DMS 273 (cell line): Measurements from ENCODE around the gene MLLT1.
"Not testable (repeated sequence)": the region's sequence is repeated elsewhere in the genome, so short reads cannot be mapped to it uniquely, and the experiment has no call there.

ENCODE experiments used
- DNase-seq: peaks from one replicate; lab custom pipeline; 2025; ENCODE audit not compliant: unreplicated experiment; lab: John Stamatoyannopoulos, UW

The MLLT1 gene, protein sequence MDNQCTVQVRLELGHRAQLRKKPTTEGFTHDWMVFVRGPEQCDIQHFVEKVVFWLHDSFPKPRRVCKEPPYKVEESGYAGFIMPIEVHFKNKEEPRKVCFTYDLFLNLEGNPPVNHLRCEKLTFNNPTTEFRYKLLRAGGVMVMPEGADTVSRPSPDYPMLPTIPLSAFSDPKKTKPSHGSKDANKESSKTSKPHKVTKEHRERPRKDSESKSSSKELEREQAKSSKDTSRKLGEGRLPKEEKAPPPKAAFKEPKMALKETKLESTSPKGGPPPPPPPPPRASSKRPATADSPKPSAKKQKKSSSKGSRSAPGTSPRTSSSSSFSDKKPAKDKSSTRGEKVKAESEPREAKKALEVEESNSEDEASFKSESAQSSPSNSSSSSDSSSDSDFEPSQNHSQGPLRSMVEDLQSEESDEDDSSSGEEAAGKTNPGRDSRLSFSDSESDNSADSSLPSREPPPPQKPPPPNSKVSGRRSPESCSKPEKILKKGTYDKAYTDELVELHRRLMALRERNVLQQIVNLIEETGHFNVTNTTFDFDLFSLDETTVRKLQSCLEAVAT

DNA sequence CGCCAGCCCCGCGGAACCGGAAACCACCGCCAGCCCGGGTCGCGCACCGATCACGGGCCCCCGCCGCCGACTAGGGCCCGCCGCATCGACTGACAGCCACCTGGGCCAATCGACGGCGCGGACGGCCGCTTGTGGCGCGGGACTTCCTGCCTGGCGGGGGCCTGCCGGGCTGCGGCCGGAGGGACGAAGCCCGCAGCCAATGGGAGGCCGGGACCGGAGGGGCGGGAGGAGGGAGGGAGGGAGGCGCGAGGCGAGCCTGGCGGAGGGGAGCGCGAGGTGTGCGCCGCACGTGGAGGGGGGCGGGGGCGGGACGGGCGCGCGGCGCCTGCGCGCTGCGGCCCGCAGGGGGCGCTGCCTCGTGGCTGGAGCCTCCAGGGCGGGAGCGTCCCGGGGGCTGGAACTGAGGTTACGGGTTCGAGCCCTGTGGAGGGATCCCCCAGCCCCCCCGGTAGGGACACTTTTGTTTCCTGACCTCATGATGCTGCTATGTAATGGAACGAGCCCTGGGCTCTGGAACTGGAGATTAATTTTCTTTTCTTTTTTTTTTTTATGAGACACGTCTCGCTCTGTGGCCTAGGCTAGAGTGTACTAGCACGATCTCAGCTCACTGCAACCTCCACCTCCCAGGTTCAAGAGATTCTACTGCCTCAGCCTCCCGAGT, at the start of gene MLLT1:
Gene MLLT1 (minus strand): TSS at position 45 of the 661 bp plus-strand sequence. CDS start 191 bp downstream, outside the sequence.
- DNase-seq, result peak; percentile 99

DNA sequence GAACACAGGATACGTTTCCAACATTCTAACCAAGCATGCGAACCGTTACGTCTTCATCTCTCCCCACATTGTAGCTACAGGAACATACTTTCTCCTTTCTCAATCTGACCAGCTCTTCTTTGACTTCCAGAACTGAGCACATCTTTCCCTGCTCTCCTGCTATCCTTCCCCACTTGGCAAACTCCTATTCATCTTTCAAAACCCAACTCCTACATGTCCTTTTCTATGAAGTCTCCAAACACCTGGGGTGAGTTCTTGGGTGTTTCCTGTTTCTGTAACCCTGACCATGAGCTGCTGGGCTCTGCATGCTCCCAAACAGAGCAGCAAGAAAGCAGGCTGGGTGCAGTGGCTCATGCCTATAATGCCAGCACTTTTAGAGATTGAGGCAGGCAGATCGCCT, 47.0 kb upstream of the MLLT1 start:
- no peak for DNase-seq

DNA sequence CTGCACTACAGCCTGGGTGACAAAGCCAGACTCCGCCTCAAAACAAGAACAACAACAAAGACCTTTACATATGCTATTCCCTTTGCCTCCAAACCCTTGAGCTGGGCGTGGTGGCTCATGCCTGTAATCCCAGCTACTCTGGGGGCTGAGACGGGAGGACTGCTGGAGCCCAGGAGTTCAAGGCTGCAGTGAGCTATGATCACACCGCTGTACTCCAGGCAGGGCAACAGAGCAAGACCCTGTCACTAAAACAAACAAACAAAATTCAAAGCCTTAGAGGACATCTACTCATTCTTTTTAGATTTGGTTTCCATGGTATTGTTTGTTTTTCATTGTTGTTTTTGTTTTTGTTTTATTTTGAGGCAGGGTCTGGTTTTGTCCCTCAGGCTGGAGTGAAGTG, 45.8 kb upstream of the MLLT1 start:
- no peak for DNase-seq

DNA sequence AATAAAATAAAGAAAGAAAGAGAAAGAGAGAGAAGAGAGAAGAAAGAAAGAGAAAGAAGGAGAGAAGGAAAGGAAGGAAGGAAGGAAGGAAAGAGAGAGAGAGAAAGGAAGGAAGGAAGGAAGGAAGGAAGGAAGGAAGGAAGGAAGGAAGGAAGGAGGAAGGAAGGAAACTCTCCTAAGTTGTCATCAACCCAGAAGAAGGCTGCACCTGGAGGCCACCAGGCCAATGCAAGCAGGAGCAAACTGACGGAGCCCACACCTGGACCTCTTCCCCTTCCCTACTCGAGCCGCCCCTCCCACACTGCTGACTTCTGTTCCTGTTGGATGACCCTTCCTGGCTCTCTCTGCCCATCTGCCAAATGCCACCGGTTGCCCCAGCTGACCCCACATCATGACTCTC, 45.0 kb upstream of the MLLT1 start:
- DNase-seq, result no peak

DNA sequence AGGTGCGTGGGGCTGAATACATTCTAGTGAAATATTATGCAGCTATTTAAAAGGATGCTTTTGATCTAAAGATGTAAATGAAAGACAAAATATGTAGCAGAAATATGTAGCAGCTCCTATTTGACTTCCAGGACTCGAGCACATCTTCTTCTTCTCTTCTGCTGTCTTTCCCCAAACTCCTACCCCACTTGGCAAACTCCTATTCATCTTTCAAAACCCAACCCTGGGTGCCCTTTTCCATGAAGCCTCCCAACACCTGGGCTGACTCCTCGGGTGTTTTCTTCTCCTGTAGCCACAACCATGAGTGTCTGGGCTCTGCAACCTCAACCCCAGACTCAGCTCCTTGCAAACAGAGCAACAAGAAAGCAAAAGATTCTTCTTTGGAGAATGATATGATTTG, 42.5 kb upstream of the MLLT1 start:
- DNase-seq, result no peak

DNA sequence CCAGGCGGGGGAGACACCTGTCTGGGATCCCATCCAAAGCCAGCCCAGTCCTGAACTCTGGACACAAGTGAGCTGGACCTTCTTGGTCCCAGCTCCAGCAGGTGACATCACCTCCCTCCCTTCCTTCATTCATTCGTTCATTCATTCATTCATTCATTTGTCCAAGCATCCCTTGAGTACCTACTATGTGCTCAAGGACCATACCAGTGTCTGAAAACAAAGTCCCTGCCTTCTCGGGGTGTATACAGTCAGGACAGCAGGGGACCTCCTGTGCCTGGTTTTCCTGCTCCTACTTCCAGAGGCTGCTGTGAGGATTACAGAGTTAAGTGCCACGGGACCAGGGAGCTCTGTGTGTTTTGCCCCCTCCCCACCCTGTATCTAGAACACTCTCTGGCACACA, 39.6 kb upstream of the MLLT1 start:
- DNase-seq, result no peak

DNA sequence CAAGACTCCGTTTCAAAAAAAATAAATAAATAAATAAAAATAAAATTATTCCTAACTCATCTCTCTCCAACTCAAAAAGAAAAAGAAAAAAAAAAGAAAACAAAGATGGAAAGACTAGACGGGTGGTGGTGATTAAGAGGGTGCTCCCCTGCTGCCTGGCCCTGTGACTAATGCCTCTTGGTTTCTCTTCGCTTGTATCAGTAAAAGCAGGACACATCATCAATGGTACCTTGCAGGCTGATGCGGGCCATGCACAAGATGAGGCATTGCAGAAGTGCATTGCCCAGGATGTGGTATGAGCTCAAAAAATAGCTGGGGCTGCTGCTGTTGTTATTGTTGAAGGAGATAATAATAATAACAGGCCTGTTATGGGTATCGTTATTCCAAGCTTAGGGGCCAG, 39.0 kb upstream of the MLLT1 start:
- no peak for DNase-seq

DNA sequence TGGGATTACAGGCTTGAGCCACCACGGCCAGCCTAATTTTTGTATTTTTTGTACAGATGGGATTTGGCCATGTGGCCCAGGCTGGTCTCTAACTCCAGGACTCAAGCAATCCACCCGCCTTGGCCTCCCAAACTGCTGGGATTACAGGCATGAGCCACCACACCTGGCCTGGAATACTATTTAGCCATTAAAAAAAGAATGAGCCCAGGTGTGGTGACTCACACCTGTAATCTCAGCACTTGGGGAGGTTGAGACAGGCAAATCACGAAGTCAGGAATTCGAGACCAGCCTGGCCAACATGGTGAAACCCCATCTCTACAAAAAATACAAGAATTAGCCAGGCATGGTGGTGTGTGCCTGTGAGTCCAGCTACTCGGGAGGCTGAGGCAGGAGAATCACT, 35.9 kb upstream of the MLLT1 start:
- DNase-seq, result not testable (repeated sequence)

DNA sequence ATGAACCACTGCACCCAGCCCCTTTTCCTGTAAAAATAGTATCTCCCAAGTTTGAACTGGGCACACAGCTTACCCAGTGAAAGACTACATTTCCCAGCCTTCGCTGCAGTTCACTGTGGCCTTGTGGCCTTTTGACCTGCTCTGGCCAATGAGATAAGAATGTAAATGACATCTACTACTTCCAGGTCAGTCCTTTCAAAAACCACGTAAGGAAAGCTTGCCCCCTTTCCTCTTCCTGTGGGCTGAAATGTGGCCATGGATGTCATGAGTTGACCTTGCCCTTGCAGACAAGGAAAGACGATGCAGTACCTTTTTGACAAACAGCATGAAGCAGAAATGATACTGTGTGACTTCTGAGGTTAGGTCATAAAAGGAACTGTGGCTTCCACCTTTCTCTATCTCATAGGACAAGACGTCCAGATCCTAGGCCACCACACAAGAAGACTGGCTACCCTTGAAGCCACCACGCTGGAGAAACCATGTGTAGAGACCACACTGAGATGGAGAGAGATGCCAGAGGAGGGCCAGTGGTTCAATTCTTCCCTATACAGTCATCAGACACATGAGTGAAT, 33.7 kb upstream of the MLLT1 start:
- DNase-seq, result no peak

DNA sequence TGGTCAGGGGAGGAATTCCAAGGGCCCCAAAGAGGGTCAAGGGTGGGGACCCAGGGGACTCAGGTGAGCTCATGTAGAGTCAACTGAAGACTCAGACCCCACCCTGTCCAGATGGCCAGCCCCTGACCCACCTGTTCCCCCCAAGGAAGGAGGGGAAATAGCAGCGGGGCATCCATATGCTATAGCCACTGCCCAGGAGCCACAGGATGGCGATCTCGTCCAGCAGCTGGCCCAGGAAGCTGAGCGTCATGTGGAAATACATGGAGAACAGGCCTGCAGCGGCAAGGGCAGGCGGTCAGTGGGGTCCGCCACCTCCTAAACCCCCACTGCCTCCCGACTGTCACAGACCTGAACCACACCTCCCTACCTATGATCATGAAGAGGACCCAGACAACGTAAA, 32.2 kb upstream of the MLLT1 start:
- peak; percentile 37 for DNase-seq

DNA sequence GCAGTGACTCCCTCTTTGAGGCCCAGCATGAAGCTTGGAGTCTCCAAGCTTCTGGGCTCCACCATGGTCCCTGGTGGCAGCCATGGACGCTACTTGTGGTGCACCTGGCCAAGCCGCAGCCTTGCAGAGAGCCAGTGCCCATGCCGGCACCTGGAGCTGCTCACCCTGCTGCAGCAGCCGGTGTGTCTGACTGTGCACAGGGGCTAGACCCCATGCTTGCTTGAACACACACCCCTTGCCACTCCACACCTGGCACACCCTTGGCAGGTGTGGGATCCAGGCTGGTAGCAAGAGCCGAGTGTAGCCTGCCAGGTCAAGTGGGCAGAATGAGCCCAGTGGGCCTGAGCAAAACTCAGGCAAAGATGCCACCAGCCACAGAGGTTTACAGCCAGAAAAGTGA, 18.6 kb upstream of the MLLT1 start:
- no peak for DNase-seq

DNA sequence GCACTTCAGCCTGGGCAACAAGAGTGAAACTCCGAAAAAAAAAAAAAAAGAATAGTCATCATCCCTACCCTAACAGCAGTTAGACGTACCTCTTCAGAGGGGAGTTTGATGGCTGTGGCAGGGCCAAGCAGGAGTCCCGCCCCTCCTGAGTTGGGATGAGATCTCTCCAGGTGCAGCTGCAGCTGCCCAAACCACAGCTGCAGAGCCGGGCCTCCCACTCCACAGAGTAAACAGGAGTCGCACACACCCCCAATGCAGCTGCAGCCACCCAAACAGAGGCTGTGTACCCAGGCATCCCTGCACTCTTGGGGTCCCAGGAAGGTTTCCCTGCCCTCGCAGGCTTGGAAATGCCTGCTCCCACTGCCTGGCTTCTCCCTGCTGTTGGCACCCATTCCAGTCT, 17.4 kb upstream of the MLLT1 start:
- DNase-seq, result no peak

DNA sequence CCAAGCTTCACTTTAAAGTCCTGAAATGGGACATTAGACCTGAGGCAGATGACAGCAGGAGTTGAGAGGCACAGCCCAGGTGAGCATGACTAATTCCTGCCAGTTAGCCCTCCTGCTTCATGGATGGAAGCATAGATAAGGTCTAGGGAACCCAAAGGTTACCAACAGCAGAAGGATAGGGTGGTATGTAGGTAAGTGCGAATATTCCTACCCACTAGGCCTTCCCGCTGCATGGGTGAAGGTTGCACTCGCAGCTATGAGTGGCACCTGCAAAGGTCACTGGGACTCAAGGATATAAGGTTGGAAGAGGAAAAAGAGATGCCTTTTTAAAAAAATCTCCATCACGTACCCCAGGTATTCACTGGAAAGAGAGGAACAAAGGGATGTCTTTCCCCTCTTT, 12.2 kb upstream of the MLLT1 start:
- DNase-seq, result peak; percentile 36

DNA sequence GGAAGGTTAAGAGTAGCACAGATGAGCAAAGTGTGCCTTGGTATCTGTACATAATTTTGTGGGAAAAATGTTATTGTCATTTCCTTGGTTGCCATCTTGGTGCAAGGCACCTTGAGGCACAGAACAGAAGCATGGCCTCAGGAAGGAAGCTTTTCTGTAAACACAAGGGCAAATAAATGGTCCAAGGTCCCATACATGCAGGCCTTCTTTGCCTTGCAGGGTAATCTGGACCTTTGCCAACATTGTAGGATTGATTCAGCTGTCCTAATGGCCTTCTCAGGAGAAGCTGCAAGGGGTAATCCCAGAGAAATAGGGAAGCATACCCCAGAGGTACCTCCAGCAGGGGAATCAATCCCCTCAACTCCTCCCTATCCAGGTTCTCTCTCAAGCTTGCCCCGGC, 9.0 kb upstream of the MLLT1 start:
- no peak for DNase-seq

DNA sequence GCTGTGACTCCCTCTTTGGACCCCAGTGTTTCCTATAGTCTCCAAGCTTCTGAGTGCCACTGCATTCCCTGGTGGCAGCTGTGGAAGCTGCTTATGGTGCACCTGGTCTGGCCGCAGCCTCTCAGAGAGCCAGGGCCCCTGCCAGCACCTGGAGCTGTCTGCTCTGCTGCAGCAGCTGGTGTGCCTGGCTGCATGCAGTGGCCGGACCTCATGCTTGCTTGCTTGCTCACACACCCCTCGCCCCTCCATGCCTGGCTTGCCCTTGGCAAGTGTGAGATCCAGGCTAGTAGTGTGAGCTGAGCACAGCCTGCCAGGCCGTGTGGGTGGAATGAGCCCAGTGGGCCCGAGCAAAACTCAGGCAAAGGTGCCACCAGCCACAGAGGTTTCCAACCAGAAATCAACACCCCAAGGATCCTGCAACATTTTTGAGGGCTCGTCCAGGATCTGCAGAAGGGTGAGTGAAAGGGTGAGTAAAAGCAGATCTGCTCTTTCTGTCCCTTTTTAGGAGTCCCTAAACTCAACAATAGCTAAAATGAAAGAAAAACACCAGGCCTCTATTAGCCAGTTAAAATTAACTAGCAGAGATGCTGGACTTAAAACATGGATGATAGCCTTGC, 7.6 kb upstream of the MLLT1 start:
- DNase-seq, result peak; percentile 23

DNA sequence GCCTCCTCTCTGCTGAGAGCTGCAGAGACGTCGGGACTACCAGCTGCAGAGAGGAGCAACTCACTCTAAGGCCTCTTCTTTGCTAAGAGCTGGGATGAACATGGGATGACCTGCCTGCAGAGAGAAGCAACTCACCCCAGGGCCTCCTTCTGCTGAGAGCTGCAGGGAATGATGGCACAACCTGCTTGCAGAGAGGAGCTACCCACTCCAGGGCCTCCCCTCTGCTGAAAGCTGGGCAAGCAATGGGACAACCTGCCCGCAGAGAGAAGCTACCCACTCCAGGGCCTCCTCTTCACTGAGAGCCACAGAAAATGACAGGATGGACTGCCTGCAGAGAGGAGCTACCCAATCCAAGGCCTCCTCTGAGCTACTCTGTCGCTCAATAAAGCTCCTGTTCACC, 6.9 kb upstream of the MLLT1 start:
- no peak for DNase-seq

DNA sequence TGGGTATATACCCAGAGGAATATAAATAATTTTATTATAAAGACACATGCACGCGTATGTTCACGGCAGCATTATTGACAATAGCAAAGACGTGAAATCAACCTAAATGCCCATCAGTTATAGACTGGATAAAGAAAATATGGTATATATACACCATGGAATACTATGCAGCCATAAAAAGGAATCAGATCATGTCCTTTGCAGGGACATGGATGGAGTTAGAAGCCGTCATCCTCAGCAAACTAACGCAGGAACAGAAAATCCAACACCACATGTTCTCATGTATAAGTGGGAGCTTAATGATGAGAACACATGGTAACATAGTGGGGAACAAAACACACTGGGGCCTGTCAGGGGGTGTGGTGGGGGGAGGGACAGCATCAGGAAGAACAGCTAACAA, 2.6 kb upstream of the MLLT1 start:
- not testable (repeated sequence) for DNase-seq

DNA sequence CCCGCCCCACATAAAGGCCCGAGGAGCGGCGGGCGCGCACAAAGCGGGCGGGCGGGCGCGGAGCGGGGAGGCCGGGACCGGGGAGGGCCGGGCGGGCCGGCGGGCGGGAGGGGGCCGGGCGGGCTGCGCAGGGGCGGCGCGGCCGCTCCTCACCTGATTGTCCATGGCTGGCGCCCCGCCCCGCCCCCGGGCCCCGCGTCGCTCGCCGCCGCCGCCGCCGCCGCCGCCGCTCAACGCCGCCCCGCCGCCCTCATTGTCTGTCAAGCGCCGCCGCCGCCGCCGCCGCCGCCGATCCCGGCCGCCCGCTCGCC, 200 bp downstream of the MLLT1 start:
- DNase-seq, result no peak

DNA sequence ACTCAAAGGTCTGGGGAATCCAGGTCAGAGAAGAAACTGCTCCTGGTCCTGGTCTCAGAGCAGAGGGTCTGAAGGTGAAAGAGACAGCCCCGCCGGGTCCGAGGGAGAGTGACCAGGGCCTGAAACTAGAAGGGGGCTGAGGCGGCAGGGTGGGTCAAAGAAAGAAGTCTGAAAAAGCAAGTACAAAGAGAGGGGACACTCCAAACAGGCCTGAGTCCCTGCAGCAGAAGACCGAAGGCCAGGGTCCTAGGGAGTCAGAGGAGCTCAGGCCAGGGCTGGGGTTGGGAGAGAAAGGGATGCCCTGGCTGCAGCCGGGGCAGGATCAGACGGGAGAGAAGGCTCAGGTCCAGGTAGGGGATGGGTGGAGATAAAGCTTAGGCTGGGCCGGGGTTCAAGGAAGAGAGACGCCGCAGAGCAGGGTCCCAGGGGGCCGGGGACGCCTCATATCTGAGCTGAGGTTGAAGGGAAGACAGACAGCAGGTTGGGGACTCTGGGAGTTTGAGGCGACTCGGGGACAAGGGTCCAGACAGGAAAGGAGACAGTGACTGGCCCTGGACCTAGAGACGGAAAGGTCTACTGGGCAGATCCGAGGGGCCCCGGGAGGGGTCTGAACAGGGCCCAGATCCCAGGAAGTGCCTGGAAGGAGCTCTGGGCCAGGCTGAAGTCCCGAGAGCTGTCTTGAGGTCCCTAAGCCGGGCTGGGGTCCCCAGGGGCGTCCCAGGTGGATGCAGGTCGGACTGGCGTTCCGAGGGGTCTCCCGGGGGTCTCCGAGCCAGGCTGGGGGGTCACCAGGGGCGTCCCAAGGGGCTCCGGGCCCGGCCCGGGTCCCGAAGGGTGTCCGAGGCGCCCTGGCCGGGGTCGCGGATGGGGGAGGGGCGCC, 795 bp downstream of the MLLT1 start:
- DNase-seq, result no peak

DNA sequence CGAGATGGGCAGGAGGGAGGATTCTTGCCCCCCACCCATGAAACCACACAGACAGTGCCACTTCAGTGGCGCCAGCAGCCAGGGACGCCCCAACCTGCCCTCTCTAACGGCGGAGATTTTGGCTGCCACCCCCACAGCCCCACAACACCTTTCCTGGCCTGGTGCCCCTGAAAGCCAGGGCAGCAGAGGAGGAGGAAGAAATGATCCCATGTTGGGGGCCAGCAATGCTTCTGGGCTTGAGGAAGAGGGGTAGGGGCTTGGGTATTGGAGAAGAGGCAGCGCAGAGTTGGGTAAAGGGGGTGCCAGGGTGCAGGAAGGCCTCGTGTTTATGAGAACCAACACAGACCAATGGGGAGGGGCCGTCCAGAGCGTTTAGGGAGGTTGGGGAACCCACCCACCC, 1.7 kb downstream of the MLLT1 start:
- DNase-seq, result no peak

DNA sequence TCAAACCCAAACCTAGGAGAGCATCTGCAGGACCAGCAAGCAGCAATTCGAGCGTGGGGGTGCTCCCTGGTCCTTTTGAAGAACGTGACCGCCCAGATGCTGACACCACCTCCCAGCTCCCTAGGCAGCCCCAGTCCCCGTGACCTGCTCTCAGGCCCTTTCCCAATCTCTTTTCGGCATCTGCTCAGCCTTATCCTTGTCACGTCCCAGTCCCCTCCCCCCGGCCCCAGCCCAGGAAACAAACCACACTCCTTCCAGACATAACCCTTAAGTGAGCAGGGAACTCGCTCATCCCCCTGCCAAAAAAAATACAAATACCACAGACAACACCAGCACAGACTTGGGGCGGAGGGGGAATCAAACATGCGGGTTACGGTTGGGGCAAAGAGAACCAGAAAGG, 3.3 kb downstream of the MLLT1 start:
- DNase-seq, result no peak
